Esophagus (tissue), 2 donors: ENCODE results near the gene UBL7. TPM values are rescaled to one million over a fixed set of nuclear protein-coding genes. Genes with fewer than 3 reads are reported as not detected.

ENCODE experiments used
- H3K27ac ChIP-seq, 2 donors: one replicate each; pipeline ENCODE4 v1.5.1; 2013; ENCODE audit warnings: low read depth in 2 of 2, mild to moderate bottlenecking in 2 of 2, inconsistent platforms in 1 of 2, low read length in 1 of 2, moderate library complexity in 1 of 2
- H3K27me3 ChIP-seq, 2 donors: one replicate each; pipeline ENCODE4 v1.6.1; 2013; ENCODE audit warnings: low read length in 2 of 2, control low read depth in 1 of 2, mild to moderate bottlenecking in 1 of 2; ENCODE audit not compliant: insufficient read depth in 2 of 2, control insufficient read depth in 1 of 2
- H3K36me3 ChIP-seq, 2 donors: one replicate each; pipeline ENCODE4 v1.6.1; 2013; ENCODE audit warnings: low read length in 1 of 2; ENCODE audit not compliant: control insufficient read depth in 2 of 2, insufficient read depth in 2 of 2
- H3K4me1 ChIP-seq, 2 donors: one replicate each; pipeline ENCODE4 v1.6.1; 2013; ENCODE audit warnings: low read length in 1 of 2; ENCODE audit not compliant: control insufficient read depth in 2 of 2, insufficient read depth in 2 of 2
- H3K4me3 ChIP-seq, 2 donors: one replicate each; pipeline ENCODE4 v1.5.1; 2013; ENCODE audit warnings: low read length in 2 of 2, mild to moderate bottlenecking in 2 of 2, low read depth in 1 of 2, moderate library complexity in 1 of 2
- H3K9me3 ChIP-seq, 2 donors: one replicate each; pipeline ENCODE4 v1.6.1; 2013; ENCODE audit warnings: mild to moderate bottlenecking in 2 of 2, low read depth in 1 of 2, low read length in 1 of 2, moderate library complexity in 1 of 2; ENCODE audit not compliant: control insufficient read depth in 2 of 2, insufficient read depth in 1 of 2
- WGBS, 2 donors: extraction: QIAGEN DNeasy Blood & Tissue Kit; methylation state at CpG; one replicate each; pipeline ENCODE4 v1.1.7; 2013; 5-methylcytosine and 5-hydroxymethylcytosine counted together
- polyA plus RNA-seq, 2 donors: library from polyadenylated mRNA; stranded (reverse); fragments of 200-250 nt; gene quantifications; one replicate each; pipeline ENCODE4 v1.2.3, GENCODE V29; 2013
- donor health status: healthy with polysubstance abuse.
- donor health status: Bipolar disorder and iron deficiency.

The UBL7 gene
- polyA plus RNA-seq, 2 donors: 19.0 to 30.0 TPM

- no peaks in the 10 kb centered on the region for H3K36me3 ChIP-seq
- 92% methylated on average over 5 of the region's 5 CpGs for WGBS, 2 donors
Observed at GRCh38 chr15:74398183-74398582, 62.8 kb downstream of the UBL7 start.

GRCh38 chr15:74397239-74398068 is 63.5 kb downstream of the UBL7 start:
- no peak overlapping the region for H3K4me3 ChIP-seq
- WGBS, 2 donors: 89 to 91% methylated on average over 6 of the region's 6 CpGs
- peaks cover 3 to 11% of the 10 kb centered on the region in 2 donors for H3K4me1 ChIP-seq
- H3K9me3 ChIP-seq: no peaks in the 10 kb centered on the region
- no peaks in the 10 kb centered on the region for H3K27me3 ChIP-seq
- H3K36me3 ChIP-seq: no peaks in the 10 kb centered on the region
- no peak overlapping the region for H3K27ac ChIP-seq

More at GRCh38 chr15:74398183-74398582, 62.8 kb downstream of the UBL7 start:
- H3K4me1 ChIP-seq: peaks cover 3 to 11% of the 10 kb centered on the region in 2 donors
- H3K4me3 ChIP-seq: no peak overlapping the region
- H3K27ac ChIP-seq: no peak overlapping the region
- no peaks in the 10 kb centered on the region for H3K9me3 ChIP-seq
- H3K27me3 ChIP-seq: no peaks in the 10 kb centered on the region

- Histone ChIP-seq H3K4me1 (peaks cover 3 to 11% of the 10 kb centered on the region in 2 donors), H3K4me3 (no peak overlapping the region), H3K27me3 (no peaks in the 10 kb centered on the region), H3K27ac (peak overlapping the region in 1 of 2 donors; percentile 7), H3K36me3 (no peaks in the 10 kb centered on the region), H3K9me3 (no peaks in the 10 kb centered on the region)
- WGBS, 2 donors: 67 to 73% methylated on average over 9 of the region's 9 CpGs
Observed at GRCh38 chr15:74396445-74397238, 64.3 kb downstream of the UBL7 start.

GRCh38 chr15:74396146-74396438 is 64.9 kb downstream of the UBL7 start:
- Histone ChIP-seq H3K4me1 (peaks cover under 1 to 9% of the 10 kb centered on the region in 2 donors), H3K4me3 (no peak overlapping the region), H3K36me3 (no peaks in the 10 kb centered on the region), H3K27ac (peak overlapping the region in 1 of 2 donors; percentile 3), H3K9me3 (no peaks in the 10 kb centered on the region), H3K27me3 (no peaks in the 10 kb centered on the region)
- WGBS, 2 donors: 66 to 78% methylated on average over 10 of the region's 10 CpGs

Other genes with a start within 250 kb of the UBL7 start
- gene CCDC33, start 224.8 kb downstream of the UBL7 start, polyA plus RNA-seq: not detected
- gene CYP11A1, start 93.5 kb downstream of the UBL7 start, polyA plus RNA-seq: 1 to 10 TPM; 2.3 to 5.7 TPM
- gene SEMA7A, start 27.2 kb downstream of the UBL7 start, polyA plus RNA-seq: 1 to 10 TPM; 2.2 to 9.6 TPM
- 1 to 10 TPM; 2.6 to 5.0 TPM for gene ARID3B, start 80.1 kb upstream of the UBL7 start, polyA plus RNA-seq
- gene CLK3, start 154.7 kb upstream of the UBL7 start, polyA plus RNA-seq: 10 to 100 TPM; 50.7 to 78.7 TPM
- 10 to 100 TPM; 12.2 to 14.5 TPM for gene EDC3, start 234.9 kb upstream of the UBL7 start, polyA plus RNA-seq